Measurements from ENCODE around the gene PTGR3.

PTGR3 gene

DNA sequence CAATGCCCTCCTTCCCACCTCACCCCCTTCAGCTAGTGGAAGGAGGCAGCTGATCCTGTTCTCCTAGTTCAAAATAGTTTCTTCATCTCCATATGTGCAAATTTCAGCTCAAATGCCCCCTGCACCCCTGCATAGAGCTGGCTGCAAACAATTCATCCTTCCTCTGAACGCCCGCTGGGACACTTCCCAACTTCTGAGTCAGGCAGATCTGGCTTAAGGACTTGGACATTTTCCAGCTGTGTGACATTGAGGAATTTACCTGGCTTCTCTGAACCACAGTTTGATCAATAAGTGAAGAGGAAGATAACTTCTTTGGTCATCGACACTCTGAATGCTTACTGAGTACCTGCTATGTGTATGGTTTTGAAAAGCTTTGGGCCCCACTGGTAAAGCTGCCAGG is 23.5 kb downstream of the PTGR3 start:
- TF ChIP-seq EZH2 (IDR thresholded peaks at IDR 0.05; ENCODE audit: borderline replicate concordance, low read depth, low read length, severe bottlenecking) = no peak
- TF ChIP-seq, protein P1, sequence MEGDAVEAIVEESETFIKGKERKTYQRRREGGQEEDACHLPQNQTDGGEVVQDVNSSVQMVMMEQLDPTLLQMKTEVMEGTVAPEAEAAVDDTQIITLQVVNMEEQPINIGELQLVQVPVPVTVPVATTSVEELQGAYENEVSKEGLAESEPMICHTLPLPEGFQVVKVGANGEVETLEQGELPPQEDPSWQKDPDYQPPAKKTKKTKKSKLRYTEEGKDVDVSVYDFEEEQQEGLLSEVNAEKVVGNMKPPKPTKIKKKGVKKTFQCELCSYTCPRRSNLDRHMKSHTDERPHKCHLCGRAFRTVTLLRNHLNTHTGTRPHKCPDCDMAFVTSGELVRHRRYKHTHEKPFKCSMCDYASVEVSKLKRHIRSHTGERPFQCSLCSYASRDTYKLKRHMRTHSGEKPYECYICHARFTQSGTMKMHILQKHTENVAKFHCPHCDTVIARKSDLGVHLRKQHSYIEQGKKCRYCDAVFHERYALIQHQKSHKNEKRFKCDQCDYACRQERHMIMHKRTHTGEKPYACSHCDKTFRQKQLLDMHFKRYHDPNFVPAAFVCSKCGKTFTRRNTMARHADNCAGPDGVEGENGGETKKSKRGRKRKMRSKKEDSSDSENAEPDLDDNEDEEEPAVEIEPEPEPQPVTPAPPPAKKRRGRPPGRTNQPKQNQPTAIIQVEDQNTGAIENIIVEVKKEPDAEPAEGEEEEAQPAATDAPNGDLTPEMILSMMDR (IDR thresholded peaks at IDR 0.05; ENCODE audit: borderline replicate concordance, extremely low read depth, low read length, poor library complexity, severe bottlenecking) = no peak

DNA sequence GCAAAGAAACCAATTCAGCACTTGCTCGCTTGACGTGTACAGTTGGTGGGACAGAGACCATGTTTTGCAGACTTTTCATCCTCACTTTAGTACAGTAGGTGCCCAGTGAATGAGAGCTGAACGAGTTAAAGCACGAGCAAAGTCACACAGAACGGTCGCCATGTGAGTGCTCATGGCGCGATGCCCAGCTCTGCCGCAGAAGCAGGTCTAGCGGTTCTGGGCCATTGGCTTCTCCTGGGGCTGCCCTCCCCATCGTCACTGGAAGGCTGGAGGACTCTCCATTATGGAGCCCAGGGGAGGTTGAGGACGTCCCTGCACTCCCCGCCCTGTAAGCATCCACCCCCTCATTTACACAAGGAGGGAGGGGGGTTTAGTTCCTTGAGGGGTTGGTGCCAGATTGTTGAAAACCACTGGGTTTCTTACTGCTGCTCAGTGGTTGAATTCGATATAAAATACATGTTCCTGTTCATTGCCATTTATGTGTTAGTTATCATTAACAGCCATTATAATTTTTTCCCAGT is 24.9 kb downstream of the PTGR3 start:
- Histone ChIP-seq H3K4me1 (ENCODE audit: insufficient read depth, low read length) (no peaks in the 10 kb centered on the region), H4K20me1 (ENCODE audit: insufficient read depth, low read length) (no peaks in the 10 kb centered on the region), H3K27me3 (ENCODE audit: insufficient read depth, low read length, poor library complexity) (no peaks in the 10 kb centered on the region), H3K9ac (ENCODE audit: low read depth, low read length) (no peak overlapping the region), H3K9me3 (ENCODE audit: insufficient read depth, low read length, severe bottlenecking) (no peaks in the 10 kb centered on the region), H3K27ac (ENCODE audit: low read length) (no peak overlapping the region), H3K79me2 (ENCODE audit: insufficient read depth, low read length) (no peaks in the 10 kb centered on the region), H3K4me2 (ENCODE audit: insufficient read depth, low read length) (no peak overlapping the region), H3K36me3 (ENCODE audit: insufficient read depth, low read length) (no peaks in the 10 kb centered on the region), H3K4me3 (ENCODE audit: low read depth in 1 of 2, low read length in 2 of 2) (no peak overlapping the region), H2AFZ (ENCODE audit: low read depth, low read length) (no peak overlapping the region)
- ATAC-seq (ENCODE audit: insufficient read depth, low read depth) (no peak), DNase-seq (no peak)
- TF ChIP-seq EZH2 (IDR thresholded peaks at IDR 0.05; ENCODE audit: borderline replicate concordance, low read depth, low read length, severe bottlenecking) = no peak

More for the DNA sequence above, 23.5 kb downstream of the PTGR3 start:
- Histone ChIP-seq H3K4me1 (ENCODE audit: insufficient read depth, low read length) (no peaks in the 10 kb centered on the region), H3K27me3 (ENCODE audit: insufficient read depth, low read length, poor library complexity) (no peaks in the 10 kb centered on the region), H3K9ac (ENCODE audit: low read depth, low read length) (no peak overlapping the region), H3K9me3 (ENCODE audit: insufficient read depth, low read length, severe bottlenecking) (no peaks in the 10 kb centered on the region), H3K4me2 (ENCODE audit: insufficient read depth, low read length) (no peak overlapping the region), H2AFZ (ENCODE audit: low read depth, low read length) (no peak overlapping the region), H4K20me1 (ENCODE audit: insufficient read depth, low read length) (no peaks in the 10 kb centered on the region), H3K4me3 (ENCODE audit: low read depth in 1 of 2, low read length in 2 of 2) (no peak overlapping the region), H3K36me3 (ENCODE audit: insufficient read depth, low read length) (no peaks in the 10 kb centered on the region), H3K79me2 (ENCODE audit: insufficient read depth, low read length) (no peaks in the 10 kb centered on the region), H3K27ac (ENCODE audit: low read length) (no peak overlapping the region)
- DNase-seq = no peak
- ATAC-seq (ENCODE audit: insufficient read depth, low read depth) = no peak

DNA sequence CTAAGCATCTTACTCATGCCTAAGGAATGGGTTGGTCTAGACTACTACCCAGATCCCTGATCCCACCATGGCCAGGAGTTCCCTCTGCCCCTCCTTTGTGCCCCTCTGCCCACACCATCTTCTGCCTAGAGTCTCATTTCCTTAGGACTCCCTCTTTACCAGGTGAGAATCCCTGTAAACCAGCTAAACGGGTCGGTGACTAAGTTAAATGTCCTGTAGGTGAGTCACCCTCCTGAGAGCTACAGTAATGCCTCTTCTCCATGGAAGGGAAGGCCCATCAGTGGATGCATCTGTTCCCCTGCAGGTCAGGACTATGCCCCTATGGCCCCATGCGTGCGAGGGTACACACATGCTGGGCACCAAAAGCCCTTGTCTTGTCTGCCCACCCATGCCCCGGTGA is 25.4 kb downstream of the PTGR3 start:
- no peaks in the 10 kb centered on the region for H3K27me3 ChIP-seq (ENCODE audit: insufficient read depth, low read length, poor library complexity)
- H3K27ac ChIP-seq (ENCODE audit: low read length) = no peak overlapping the region
- no peaks in the 10 kb centered on the region for H3K79me2 ChIP-seq (ENCODE audit: insufficient read depth, low read length)
- H3K4me1 ChIP-seq (ENCODE audit: insufficient read depth, low read length) = no peaks in the 10 kb centered on the region
- no peaks in the 10 kb centered on the region for H3K9me3 ChIP-seq (ENCODE audit: insufficient read depth, low read length, severe bottlenecking)
- DNase-seq = no peak
- H4K20me1 ChIP-seq (ENCODE audit: insufficient read depth, low read length) = no peaks in the 10 kb centered on the region
- no peak overlapping the region for H2AFZ ChIP-seq (ENCODE audit: low read depth, low read length)
- no peak overlapping the region for H3K4me3 ChIP-seq (ENCODE audit: low read depth in 1 of 2, low read length in 2 of 2)
- no peak overlapping the region for H3K4me2 ChIP-seq (ENCODE audit: insufficient read depth, low read length)
- TF ChIP-seq, protein P1 (IDR thresholded peaks at IDR 0.05; ENCODE audit: borderline replicate concordance, extremely low read depth, low read length, poor library complexity, severe bottlenecking) = no peak
- TF ChIP-seq EZH2 (IDR thresholded peaks at IDR 0.05; ENCODE audit: borderline replicate concordance, low read depth, low read length, severe bottlenecking) = no peak
- H3K9ac ChIP-seq (ENCODE audit: low read depth, low read length) = no peak overlapping the region
- H3K36me3 ChIP-seq (ENCODE audit: insufficient read depth, low read length) = no peaks in the 10 kb centered on the region
- ATAC-seq (ENCODE audit: insufficient read depth, low read depth) = no peak

DNA sequence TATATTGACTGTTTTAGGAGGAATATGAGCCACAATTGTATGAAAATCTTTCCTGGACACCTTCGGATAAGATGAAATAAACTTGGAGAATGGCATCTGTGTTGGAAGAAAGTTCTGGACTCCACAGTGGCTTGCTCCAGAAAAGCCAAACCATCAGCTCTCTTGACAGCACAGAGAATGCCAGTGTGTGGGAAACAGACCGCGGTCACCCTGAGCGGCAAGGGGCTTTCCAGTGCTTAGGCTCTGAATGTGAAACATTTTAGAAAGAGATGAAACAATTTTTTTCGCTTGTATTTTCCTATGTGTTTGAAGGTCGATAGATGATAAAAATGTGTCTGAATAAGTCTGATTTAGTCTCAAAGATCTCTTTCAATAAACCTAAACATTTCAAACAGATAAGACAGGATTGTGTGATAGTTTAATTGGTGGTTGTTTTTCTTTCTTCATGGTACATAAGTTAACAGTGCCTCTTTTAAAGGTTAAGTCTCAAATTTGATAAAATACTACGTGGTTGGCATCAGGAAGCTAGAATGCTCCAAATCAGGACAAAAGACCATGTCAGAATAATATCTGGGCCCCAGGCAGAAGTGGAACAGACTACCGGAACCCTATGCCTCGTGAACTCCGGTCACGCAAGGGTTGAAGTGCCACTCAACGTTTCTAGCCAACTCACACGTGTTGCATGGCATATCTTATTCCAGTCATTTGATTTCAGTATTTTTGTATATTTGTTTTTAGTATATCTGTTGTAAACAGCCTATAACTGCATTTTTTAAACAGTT is 28.9 kb downstream of the PTGR3 start:
- H3K36me3 ChIP-seq (ENCODE audit: insufficient read depth, low read length) = no peaks in the 10 kb centered on the region
- H3K4me3 ChIP-seq (ENCODE audit: low read depth in 1 of 2, low read length in 2 of 2) = no peak overlapping the region
- H3K27me3 ChIP-seq (ENCODE audit: insufficient read depth, low read length, poor library complexity) = no peaks in the 10 kb centered on the region
- no peaks in the 10 kb centered on the region for H3K79me2 ChIP-seq (ENCODE audit: insufficient read depth, low read length)
- TF ChIP-seq, protein P1 (IDR thresholded peaks at IDR 0.05; ENCODE audit: borderline replicate concordance, extremely low read depth, low read length, poor library complexity, severe bottlenecking) = no peak
- no peak for TF ChIP-seq EZH2 (IDR thresholded peaks at IDR 0.05; ENCODE audit: borderline replicate concordance, low read depth, low read length, severe bottlenecking)
- H3K9me3 ChIP-seq (ENCODE audit: insufficient read depth, low read length, severe bottlenecking) = no peaks in the 10 kb centered on the region
- H2AFZ ChIP-seq (ENCODE audit: low read depth, low read length) = no peak overlapping the region
- H3K9ac ChIP-seq (ENCODE audit: low read depth, low read length) = no peak overlapping the region
- DNase-seq (no peak), ATAC-seq (ENCODE audit: insufficient read depth, low read depth) (no peak)
- H4K20me1 ChIP-seq (ENCODE audit: insufficient read depth, low read length) = no peaks in the 10 kb centered on the region
- H3K4me2 ChIP-seq (ENCODE audit: insufficient read depth, low read length) = no peak overlapping the region
- no peaks in the 10 kb centered on the region for H3K4me1 ChIP-seq (ENCODE audit: insufficient read depth, low read length)
- no peak overlapping the region for H3K27ac ChIP-seq (ENCODE audit: low read length)
